Chondrocyte (in vitro differentiated cells): ENCODE measurements around the gene PRR12. TPM values are rescaled to one million over a fixed set of nuclear protein-coding genes. Genes with fewer than 3 reads are reported as not detected.
A peak's percentile ranks its signal among the peaks of the same experiment; 100 is the strongest.

ENCODE experiments used
- DNase-seq: peaks from one replicate; pipeline ENCODE4 v3.0.0; 2021; ENCODE audit warnings: mixed read lengths, low spot score
- H3K27ac Mint-ChIP-seq: one replicate; pipeline ENCODE4 v1.8.0; 2021; ENCODE audit warnings: mild to moderate bottlenecking, moderate library complexity, mixed read lengths; ENCODE audit not compliant: unreplicated experiment
- H3K27me3 Mint-ChIP-seq: 2 replicates; pipeline ENCODE4 v1.8.0; 2021; ENCODE audit warnings: low read depth, mixed read lengths
- H3K36me3 Mint-ChIP-seq: 2 replicates; pipeline ENCODE4 v1.8.0; 2021; ENCODE audit warnings: low read depth, mixed read lengths
- H3K4me1 Mint-ChIP-seq: 2 replicates; pipeline ENCODE4 v1.8.0; 2021; ENCODE audit warnings: low read depth, mild to moderate bottlenecking, mixed read lengths
- H3K4me3 Mint-ChIP-seq: one replicate; pipeline ENCODE4 v1.8.0; 2021; ENCODE audit warnings: mild to moderate bottlenecking, moderate library complexity, mixed read lengths; ENCODE audit not compliant: unreplicated experiment
- H3K9me3 Mint-ChIP-seq: 2 replicates; pipeline ENCODE4 v1.8.0; 2021; ENCODE audit warnings: low read depth, mixed read lengths
- CTCF ChIP-seq: fragments of 200-600 bp; sonication (generic); IDR thresholded peaks from 2 replicates; pipeline ENCODE4 v1.5.0; 2021; ENCODE audit warnings: antibody characterized with exemption, mild to moderate bottlenecking, moderate library complexity
- total RNA-seq: library from RNA; stranded (reverse); gene quantifications from 3 replicates; pipeline ENCODE4 v1.2.1, GENCODE V29; 2021

The PRR12 gene
- total RNA-seq, 1 donor from 2014 or later = 23.8 TPM

- Mint-ChIP-seq H3K27ac (no peak overlapping the region), H3K4me1 (no peaks in the 10 kb centered on the region), H3K9me3 (no peaks in the 10 kb centered on the region), H3K27me3 (no peaks in the 10 kb centered on the region), H3K4me3 (no peak overlapping the region), H3K36me3 (peaks cover 20% of the 10 kb centered on the region)
- no peak for TF ChIP-seq CTCF
- no peak for DNase-seq
Measured at GRCh38 chr19:49601482-49602038, 10.6 kb downstream of the PRR12 start.

- DNase-seq = no peak
- TF ChIP-seq CTCF = no peak
- H3K4me1 Mint-ChIP-seq = no peaks in the 10 kb centered on the region
- H3K4me3 Mint-ChIP-seq = no peak overlapping the region
- no peaks in the 10 kb centered on the region for H3K9me3 Mint-ChIP-seq
- H3K27ac Mint-ChIP-seq = no peak overlapping the region
- H3K36me3 Mint-ChIP-seq = peaks cover 20% of the 10 kb centered on the region
- H3K27me3 Mint-ChIP-seq = no peaks in the 10 kb centered on the region
Measured at GRCh38 chr19:49602806-49603205, 11.8 kb downstream of the PRR12 start.

- no peaks in the 10 kb centered on the region for H3K27me3 Mint-ChIP-seq
- no peak for DNase-seq
- H3K9me3 Mint-ChIP-seq = no peaks in the 10 kb centered on the region
- no peak for TF ChIP-seq CTCF
- no peak overlapping the region for H3K27ac Mint-ChIP-seq
- H3K36me3 Mint-ChIP-seq = peaks cover 11% of the 10 kb centered on the region
- no peaks in the 10 kb centered on the region for H3K4me1 Mint-ChIP-seq
- H3K4me3 Mint-ChIP-seq = no peak overlapping the region
Measured at GRCh38 chr19:49605605-49606004, 14.6 kb downstream of the PRR12 start.

GRCh38 chr19:49609499-49610092, 18.6 kb downstream of the PRR12 start:
- no peak for DNase-seq
- H3K9me3 Mint-ChIP-seq = no peaks in the 10 kb centered on the region
- no peaks in the 10 kb centered on the region for H3K27me3 Mint-ChIP-seq
- H3K36me3 Mint-ChIP-seq = peaks cover 3% of the 10 kb centered on the region
- peaks cover 17% of the 10 kb centered on the region for H3K4me1 Mint-ChIP-seq
- TF ChIP-seq CTCF = no peak
- no peak overlapping the region for H3K27ac Mint-ChIP-seq
- no peak overlapping the region for H3K4me3 Mint-ChIP-seq

GRCh38 chr19:49613374-49613773, 22.4 kb downstream of the PRR12 start:
- H3K9me3 Mint-ChIP-seq = no peaks in the 10 kb centered on the region
- H3K27me3 Mint-ChIP-seq = no peaks in the 10 kb centered on the region
- no peak for TF ChIP-seq CTCF
- DNase-seq = no peak
- peaks cover 18% of the 10 kb centered on the region for H3K36me3 Mint-ChIP-seq
- peaks cover 17% of the 10 kb centered on the region for H3K4me1 Mint-ChIP-seq
- H3K4me3 Mint-ChIP-seq = no peak overlapping the region
- H3K27ac Mint-ChIP-seq = peak overlapping the region; percentile 90
